T-helper 2 cell treated with Interferon-gamma antibody and Interleukin-4, amounts not matched to agents 100 ng/mL and 5 ng/mL, for 36 hours (primary cell): ENCODE measurements around the gene SBF1. TPM values are rescaled to one million over a fixed set of nuclear protein-coding genes. Genes with fewer than 3 reads are reported as not detected.
"Not testable (repeated sequence)": the region's sequence is repeated elsewhere in the genome, so short reads cannot be mapped to it uniquely, and the experiment has no call there.

ENCODE experiments used
- intact Hi-C: fragments of 100-400 bp; cut with micrococcal nuclease; formaldehyde crosslinking; loops from one replicate; pipeline ENCODE4 v1.15.1; 2023
- total RNA-seq: library from RNA; stranded (reverse); gene quantifications from 2 replicates; pipeline ENCODE4 v1.2.3, GENCODE V29; 2022

The SBF1 gene
- total RNA-seq, 1 donor from 2014 or later = 152 TPM

DNA sequence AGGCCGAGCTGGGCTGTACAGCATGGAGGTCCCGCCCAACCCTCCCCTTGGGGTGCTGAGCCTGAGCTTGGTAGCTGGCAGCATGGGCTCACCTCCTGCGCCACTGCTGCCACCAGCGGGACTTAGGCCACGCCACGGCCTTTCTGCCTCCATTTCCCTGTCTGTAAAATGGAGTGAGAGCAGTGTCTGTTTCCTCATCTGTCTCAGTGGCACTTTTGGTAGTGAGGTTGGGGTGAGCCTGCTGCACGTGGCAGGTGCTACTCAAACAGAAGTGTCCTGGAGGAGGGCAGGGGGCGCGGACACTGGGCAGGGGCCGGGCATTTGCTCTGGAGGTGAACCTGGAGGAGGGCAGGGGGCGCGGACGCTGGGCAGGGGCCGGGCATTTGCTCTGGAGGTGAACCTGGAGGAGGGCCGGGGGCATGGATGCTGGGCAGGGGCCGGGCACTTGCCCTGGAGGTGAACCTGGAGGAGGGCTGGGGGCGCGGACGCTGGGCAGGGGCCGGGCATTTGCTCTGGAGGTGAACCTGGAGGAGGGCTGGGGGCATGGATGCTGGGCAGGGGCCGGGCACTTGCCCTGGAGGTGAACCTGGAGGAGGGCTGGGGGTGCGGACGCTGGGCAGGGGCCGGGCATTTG is 41.8 kb downstream of the SBF1 start:
- intact Hi-C loops = not testable (repeated sequence)

DNA sequence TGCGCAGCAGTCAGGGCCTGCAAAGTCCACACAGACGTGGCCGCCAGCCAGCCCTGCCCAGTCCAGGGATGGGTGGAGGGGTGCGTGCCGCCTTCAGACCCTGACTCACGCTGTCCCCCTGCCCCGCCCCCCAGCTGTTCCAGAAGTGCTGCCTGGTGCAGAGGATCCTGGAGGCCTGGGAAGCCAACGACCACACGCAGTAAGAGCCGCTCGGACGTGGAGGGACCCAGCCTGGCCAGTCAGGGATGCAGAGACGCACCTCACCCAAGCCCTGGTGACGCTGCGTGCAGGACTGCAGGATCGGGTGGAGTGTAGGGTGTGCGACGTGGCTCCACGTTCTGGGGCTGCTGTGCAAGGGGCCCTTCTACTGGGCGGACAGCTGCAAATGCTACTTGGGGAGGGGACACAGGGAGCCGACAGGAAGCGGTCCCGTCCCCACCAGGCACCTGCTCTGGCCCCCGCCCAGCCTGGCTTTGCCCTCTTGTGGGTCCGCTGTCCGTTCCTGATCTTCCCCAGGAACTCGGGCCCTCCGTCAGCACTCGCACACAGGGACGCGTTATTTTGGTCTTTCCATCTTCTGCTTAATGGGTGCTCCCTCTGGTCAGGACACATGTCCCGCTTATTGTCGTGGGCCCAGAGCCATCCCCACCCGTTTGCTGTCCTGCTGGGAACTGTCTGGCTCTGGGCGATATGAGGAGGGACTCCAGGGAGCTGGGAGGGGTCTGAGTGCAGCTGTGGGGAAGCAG is 42.5 kb downstream of the SBF1 start:
- intact Hi-C loops = no loop called here

DNA sequence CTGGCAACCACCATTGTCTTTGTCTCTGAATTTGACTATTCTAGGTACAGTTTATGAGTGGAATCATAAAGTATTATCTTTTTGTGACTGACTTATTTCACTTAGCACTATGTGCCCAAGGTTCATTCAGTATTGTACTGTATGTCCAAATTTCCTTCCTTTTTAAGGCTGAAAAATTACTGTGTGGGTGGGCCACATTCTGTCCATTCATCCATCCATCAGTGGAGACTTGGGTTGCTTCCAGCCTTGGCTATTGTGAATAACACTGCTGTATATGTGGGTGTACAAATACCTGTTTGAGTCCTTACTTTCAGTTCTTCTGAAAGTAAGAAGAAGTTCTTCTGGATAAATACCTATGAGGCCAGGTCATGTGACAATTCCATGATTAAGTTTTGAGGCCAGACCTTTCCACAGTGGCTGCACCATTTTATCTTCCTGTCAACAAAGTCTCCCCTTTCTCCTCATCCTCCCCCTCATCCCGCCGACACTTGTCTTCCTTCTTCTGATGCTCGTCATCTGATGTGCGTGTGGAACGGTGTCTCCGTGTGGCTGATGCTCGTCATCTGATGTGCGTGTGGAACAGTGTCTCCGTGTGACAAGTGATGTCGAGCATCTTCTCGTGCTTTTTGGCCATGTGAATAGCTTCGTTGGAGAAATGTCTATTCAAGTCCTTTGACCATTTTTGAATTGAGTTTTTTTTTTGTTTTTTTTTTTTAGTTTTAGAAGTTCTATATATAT is 49.5 kb downstream of the SBF1 start:
- intact Hi-C loops = no loop called here

DNA sequence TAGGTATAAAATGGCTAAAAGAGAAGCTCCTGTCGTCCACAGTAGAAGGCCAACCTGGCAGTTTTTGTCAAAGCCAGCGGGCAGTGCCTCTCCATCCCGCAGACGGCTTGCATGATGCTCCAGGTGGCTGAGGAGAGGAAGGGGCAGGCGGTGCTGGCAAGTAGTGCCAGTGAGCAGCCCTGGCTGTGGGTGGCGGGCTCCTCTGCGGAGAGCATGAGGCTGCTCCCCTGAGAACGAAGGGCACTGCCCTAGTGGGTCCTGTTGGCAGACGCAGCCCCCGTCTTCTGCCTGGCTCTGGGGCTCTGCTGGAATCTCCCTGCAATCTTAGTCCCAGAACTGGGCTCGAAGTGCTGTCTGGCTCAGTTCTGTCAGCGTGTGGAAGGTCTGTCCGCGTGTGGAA is 50.9 kb downstream of the SBF1 start:
- intact Hi-C loops = no loop called here

DNA sequence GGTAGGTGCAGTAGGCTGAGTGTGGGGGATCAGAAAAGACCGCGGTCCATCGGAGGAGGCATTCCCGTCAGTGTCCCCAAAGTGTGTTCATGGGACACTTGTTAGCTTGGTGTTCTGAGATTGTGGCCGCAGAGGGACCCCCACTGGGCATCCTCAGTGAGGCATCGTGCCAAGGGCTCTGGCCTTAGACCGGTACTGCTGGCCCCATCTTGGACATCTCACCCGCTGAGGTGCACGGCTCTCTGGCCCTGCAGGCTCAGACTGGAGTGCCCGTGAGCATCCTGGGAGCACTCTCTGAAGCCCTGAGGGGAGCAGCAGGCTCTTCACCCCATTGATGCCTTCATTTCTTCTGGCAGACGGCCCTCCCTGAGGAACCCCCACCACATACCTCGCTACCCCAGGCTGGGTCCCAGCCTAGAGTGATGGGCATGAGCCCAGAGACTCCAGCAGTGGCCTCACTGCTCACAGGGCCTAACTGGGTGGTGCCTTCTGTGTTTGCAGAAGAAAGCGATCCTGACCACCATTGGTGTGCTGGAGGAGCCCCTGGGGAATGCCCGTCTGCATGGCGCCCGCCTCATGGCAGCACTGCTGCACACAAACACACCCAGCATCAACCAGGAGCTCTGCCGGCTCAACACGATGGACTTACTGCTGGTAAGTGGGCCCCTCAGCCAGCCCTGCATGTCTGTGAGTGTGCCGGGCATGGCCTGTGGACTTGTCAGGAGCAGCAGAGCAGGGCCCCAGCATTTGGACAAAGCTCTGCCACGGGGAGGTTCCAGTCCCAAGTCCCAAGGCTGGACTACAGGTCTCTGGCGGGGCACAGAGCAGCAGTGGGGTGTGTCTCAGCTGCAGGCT is 51.6 kb downstream of the SBF1 start:
- intact Hi-C loops = no loop called here

DNA sequence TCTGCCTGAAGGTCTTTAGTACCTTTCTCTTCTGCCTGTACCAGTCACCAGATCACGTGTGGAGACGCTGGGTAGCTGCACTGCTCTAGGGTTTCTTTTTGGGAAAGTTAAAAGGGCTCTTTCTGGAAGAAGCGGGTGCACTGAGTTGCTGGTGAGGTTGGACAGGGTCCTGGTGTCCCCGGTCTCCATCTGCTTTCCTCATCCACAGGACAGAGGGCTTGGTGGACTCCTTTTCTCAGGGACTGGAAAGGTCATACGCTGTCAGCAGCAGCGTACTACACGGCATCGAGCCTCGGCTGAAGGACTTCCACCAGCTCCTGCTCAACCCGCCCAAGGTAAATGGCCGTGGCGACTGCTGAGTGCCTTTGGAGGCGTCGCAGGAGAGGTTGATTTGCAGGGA is 52.8 kb downstream of the SBF1 start:
- intact Hi-C loops = no loop called here

DNA sequence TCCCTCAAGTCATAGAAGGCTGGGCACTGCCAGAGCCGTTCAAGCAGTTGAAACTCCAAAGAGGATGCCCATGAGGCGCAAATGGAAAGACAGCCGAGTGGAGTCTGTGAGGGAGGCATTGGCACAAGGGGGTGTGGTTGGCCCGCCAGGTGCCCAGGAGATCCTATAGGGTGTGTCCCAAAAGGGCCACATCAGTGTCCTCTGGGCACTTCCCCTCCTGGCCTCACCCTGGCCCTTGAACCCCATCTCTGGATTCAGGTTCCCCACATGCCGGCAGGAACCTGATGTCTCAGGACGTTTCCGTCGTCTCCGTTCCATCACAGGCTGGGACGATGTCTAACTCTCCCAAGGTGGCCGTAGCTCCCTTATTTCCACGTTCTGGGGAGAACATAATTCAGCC is 54.3 kb downstream of the SBF1 start:
- intact Hi-C loops = no loop called here

DNA sequence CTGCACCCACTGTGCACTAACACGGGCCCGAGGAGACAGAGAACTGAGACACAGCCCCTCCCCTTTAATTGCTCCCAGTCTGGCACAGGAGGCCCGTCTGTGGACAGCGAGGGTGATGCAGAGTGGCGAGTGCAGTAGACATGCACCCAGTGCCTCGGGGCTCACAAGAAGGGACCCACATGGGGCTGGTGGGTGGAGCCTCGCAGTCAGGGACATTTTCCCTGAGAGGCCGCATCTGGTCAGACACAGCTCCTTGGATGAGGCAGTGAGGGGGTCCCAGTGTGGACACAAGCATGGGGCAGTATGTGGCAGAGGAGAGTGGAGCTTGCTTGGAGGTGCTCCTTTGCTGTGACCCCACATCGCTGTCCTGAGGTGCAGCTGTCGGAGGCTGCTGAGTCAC is 54.8 kb downstream of the SBF1 start:
- intact Hi-C loops = no loop called here

DNA sequence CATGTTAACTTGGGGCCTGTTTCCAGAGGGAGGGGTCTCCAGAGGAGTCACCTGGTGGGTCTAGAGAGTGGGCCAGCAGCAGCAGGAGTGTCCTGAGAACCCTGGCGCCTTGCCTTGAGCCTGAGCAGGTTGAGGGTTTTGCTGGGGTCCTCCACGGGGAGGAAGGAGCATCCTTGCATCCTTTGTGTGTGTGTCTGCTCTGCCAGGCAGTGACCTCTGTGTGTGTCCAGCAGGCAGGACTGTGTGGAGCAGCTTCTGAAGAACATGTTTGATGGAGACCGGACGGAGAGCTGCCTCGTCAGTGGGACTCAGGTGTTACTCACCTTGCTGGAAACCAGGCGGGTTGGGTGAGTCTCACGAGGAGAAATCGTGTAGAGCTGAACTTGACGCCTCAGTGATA is 55.7 kb downstream of the SBF1 start:
- intact Hi-C loops = no loop called here

DNA sequence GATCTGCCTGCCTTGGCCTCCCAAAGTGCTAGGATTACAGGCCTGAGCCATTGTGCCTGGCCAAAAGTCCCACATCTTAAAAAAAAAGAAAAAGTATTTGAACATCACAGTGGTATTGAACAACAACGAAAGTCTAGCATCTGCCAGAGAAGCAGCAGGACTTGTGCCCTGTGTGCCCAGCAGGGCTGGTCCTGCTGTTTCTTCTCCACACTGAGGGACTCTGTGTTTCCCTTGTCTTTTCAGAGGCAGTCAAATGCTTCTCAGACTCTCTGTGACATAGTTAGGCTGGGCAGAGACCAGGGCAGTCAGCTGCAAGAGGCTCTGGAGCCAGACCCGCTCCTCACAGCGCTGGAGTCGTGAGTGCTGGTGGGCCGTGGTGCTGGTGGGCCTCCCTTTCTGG is 56.2 kb downstream of the SBF1 start:
- intact Hi-C loops = no loop called here

DNA sequence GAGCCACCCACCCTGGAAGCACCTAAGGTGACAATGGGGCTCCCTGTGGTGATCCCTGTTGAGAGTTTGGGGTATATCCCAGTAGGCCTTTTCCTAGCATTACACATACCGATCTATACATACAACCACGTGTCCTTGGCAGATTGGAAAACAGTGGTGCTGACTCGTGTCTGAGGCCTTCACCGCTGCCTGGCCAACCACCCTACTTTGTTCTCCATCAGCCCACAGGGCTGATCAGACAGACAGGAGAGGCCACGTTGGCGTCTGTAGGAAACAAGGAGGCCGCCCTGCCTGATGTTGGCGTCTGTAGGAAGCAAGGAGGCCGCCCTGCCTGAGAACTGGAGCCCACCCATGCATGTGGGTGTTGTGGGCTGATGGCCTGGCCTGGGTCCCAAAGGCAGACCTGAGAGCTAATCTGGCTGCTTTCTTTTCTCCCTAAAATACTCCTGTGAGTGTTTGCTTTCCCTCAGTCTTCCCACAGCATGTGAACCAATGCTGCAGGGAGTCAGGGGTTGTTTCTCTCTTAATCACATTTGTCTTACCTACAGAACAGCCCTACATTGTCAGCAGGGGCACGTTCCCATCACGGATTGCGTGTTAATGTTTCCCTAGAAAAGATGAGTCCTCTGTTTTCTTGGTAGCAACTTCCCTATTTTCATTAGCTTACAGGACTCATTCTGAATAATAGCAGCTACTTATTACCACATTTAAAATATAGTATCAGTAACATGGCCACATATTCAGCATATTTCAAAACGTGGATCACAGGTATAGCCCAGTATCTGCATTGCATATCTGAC is 57.2 kb downstream of the SBF1 start:
- intact Hi-C loops = no loop called here

DNA sequence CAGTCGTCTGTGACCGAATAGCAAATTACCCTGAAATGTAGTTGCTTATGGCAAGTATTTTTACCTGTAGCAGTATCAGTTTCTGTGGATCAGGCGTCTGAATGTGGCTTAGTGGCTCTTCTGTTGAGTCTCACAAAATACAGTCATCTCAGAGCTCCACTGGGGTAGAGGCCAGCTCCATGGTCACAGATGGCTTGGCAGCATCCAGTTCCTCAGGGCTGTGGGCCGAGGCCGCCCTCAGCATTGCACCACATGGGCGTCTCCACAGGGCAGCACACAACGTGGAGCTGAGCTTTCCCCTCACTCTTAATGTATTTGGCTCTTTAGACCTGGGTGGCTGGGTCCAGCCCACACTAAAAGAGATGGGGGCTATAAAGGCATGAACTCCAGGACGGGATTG is 57.8 kb downstream of the SBF1 start:
- intact Hi-C loops = no loop called here

DNA sequence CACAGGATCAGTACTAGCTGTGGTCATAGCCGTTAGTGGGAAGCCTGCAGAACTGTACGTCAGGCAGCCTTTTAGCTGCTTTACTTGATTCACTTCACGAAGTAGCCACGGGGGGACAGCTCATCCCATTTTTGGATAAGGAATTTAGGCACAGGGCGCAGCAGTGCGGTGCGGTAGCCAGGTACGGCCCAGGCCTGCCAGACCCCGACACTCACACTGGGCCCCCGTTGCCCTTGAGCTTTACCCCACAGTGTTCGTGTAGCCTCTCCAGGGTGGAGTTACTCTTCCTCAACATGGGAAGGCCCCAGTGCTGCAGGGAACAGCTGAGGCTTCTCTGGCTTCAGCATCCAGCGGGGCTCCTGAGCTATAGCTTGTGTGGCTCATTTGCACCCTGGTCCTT is 59.4 kb downstream of the SBF1 start:
- intact Hi-C loops = no loop called here

DNA sequence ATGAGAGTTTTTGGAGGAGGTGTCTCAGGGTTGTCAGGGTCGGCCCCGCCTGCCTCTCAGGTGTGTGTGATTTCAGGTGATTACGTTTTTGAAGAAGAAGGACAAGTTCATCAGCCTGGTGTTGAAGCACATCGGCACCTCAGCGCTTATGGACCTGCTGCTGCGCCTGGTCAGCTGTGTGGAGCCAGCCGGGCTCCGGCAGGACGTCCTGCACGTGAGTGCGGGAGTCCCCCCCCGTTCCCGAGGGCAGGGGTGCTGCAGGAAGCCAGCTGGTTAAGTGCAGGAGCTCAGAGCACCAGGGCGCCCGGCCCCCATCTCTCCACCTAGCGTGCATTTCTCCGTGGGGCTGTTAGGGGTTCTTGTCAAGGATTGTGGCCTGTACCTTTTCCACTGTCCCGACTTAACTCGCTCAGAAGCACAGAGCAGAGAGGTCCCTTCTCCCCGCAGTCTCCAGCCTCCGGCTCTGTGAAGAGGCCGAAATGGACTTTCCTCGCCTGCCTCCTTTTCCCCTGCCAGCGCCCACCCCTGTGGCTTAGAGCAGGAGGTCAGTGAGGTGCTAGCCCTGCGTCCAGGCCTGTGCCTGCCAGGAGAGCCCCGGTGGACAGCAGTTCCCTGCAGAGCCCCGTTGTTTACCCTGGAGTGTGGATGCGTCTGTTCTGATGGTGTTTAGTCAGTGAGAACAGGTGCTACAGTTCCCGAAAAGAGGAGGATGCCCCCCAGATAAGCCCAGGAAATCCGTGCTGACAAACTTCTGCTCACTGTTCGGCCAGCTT is 60.2 kb downstream of the SBF1 start:
- intact Hi-C loops = no loop called here

DNA sequence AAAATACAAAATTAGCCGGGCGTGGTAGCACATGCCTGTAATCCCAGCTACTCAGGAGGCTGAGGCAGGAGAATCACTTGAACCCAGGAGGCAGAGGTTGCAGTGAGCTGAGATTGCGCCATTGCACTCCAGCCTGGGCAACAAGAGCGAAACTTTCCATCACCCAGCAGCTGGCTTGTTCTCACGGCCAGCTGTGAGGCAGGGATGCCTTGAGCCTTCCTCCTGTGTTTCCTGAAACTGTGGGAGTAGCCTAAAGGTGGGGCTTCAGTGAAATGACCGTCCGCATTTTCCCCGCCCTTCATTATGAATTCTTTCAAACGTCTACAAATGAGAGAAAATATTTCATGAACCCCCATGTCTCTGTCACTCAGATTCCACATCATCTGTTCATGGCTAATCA is 65.9 kb downstream of the SBF1 start:
- intact Hi-C loops = not testable (repeated sequence)

DNA sequence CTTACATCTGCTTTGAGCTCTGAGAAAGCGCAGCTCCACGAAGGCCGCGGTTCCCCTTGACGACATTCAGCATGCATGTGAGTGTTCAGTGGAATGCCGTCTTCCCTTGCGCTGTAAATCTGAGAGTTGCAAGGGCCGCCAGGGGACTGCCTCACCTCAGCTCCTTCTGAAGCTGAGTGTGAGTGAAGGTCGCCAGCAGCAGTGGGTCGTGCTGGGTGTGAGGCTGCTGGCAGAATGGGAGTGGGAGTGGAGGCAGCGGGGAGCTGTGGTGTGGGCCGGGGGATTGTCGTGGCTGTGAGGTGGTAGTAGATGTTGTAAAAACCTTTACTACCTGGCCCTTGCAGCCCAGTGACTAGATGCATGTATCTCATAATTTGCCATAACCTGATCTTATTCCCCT is 66.5 kb downstream of the SBF1 start:
- intact Hi-C loops = no loop called here

DNA sequence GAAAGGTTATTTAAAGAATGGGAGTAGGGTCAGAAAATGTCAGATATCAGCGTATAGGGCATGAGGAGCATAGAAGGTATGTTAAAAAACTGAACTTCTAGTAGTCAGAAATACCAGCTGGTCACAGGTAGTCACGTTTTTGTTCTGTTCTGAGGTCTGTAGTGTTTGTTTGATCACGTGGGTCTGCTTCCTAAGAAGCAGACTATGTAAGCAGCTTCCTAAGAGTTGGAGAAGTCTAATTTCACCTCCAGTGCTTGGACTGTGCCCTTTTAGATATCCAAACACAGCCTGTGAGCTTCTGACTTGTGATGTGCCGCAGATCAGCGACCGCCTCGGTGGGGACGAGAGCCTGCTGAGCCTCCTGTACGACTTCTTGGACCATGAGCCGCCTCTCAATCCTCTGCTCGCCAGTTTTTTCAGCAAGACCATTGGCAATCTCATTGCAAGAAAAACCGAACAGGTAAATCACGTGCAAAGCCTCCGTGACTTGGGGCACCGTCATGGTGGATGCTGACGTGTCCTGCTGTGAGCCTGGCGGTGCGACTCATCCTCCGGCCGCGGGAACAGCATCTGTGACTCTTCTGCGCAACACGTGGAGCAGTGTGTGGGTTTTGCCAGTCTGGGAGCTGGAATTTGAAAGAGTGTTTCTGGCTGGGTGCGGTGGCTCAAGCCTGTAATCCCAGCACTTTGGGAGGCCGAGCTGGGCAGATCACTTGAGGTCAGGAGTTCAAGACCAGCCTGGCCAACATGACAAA is 68.2 kb downstream of the SBF1 start:
- intact Hi-C loops = no loop called here

DNA sequence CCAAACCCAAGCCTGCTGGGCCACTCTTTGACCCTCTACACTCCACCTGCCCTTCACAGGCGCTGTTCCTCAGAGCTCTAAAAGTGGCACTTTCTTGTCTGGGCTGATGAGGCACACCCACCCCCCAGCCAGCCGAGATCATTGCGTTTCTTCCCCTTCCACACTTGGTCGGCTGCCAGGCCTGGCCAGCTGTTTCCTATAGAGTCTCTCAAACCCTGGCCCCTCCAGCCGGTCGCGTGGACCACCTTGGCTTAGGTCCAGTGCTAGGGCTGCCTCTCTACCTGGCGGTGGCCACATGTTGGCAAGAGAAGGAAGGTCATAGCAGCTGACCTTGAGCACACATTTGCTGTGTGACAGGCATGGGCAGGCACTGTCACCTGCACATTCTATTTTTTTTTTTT is 71.1 kb downstream of the SBF1 start:
- intact Hi-C loops = no loop called here

DNA sequence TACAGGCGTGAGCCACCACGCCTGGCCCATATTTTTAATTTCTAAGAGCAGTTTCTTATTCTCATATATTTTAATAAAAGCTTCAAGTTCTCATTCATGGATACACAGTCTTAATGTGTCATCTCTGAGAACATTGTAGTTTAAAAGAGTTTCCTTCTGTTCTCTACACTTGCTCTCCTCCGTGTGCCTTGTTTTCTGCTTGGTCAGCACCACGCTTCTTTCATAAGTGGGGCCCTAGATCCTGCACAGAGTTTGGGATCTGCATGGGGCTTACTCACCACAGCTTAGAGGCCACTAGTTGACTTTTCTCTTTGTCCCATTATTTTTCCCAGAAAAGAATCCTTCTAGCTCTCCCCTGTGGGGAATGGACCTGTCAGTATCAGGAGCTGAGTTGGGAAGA is 72.9 kb downstream of the SBF1 start:
- intact Hi-C loops = no loop called here
